GM21360 (cell line): ENCODE measurements around the gene ZNF554.
"Not testable (repeated sequence)": the region's sequence is repeated elsewhere in the genome, so short reads cannot be mapped to it uniquely, and the experiment has no call there.

Experiments
- ATAC-seq: cut with Tn5 transposase; IDR thresholded peaks from one replicate; pipeline ENCODE4 v1.9.1; 2021; ENCODE audit warnings: mild to moderate bottlenecking, moderate library complexity; ENCODE audit not compliant: unreplicated experiment

Gene ZNF554

DNA sequence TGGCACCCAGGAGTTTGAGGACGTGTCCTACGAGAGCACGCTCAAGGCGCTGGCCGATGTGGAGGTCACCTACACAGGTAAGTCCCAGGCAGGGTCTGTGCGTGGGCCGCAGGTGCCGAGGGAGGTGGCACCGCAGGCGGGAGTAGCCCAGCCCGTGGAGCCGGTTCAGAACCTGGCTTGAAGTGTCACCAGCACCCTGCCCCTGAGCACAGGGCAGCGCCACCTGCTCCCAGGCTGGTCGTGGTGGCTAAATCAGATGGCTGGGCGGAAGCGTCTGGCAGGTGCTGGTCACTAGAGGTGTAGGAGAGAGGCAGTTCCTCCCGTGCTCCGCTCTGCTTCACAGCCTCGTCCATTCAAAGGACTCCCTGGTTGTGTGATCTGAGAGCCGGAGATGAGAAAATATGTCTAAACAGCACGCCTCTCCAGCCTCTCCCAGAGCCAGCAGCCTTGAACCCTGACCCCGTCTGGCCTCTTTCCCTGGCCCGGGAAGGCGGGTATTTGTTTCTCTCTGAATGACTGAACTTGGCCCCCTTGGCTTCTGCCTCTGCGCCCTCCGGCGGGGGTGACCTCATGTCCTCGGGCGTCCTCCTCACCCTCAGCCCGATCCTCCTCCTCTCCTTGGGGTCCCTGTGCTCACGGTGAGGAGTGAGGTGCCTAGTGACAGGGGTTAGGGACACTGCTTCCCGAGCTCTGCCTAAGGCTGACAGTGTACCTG is 29.0 kb upstream of the ZNF554 start:
- no peak for ATAC-seq

DNA sequence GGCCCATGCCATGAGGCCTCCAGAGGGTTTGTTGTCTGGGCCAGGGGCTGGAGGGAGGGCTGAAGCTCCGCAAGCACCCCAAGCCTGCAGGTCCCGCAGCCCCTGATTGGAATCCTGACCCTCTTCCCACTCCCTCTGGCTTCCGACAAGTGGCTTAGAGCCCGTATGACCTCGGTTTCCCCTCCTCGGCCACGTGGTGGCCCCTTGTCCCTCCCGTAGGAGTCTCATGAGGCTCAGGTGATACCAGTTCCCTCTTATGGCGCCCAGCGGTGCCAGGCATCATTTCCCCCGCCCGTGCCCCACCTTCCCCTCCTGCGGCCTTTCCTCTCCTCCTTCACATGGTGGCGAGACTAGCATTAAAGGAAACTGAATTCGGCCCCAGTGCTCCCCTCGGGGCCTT is 28.2 kb upstream of the ZNF554 start:
- no peak for ATAC-seq

DNA sequence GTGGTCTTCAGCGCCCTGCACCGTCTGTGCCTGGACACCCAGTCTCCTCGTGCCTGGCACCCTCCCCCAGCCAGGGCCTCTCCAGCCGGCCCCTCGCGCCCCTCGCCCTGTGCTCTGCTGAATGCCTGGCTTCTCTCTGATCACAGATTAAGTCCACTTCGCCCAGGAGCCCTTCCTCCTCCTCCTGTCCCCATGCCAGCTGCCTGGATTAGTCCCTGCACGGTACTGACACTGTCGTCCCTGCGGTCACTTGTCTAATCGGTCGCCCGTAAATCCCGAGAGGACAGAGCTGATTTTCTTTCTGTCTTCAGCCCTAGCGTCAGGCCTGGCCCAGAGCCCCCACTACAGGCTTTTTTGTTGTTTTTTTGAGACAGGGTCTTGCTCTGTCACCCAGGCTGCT is 27.8 kb upstream of the ZNF554 start:
- ATAC-seq, result no peak

DNA sequence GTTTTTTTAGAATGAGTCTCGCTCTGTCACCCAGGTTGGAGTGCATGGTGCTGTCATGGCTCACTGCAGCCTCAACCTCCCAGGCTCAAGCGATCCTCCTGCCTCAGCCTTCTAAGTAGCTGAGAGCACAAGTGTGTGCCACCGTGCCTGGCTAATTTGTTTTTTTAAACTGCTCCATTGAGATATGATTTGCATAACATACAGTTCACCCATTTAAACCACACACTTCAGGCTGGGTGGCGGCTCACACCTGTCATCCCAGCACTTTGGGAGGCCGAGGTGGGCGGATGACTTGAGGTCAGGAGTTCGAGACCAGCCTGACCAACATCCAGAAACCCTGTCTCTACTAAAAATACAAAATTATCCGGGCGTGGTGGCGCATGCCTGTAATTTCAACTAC is 27.0 kb upstream of the ZNF554 start:
- ATAC-seq, result not testable (repeated sequence)

DNA sequence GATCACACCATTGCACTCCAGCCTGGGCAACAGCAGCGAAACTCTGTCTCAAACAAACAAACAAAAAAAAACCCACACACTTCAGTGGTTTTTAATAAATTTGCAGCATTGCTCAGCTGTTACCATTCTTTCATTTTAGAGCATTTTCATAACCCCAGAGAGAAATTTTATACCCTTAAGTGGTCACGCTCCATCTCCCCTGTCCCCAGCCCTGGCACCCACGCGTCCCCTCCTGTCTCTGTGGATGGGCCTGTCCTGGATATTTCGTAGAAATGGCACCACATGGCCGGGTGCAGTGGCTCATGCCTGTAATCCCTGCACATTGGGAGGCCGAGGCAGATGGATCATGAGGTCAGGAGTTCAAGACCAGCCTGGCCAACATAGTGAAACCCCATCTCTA is 26.5 kb upstream of the ZNF554 start:
- no peak for ATAC-seq

DNA sequence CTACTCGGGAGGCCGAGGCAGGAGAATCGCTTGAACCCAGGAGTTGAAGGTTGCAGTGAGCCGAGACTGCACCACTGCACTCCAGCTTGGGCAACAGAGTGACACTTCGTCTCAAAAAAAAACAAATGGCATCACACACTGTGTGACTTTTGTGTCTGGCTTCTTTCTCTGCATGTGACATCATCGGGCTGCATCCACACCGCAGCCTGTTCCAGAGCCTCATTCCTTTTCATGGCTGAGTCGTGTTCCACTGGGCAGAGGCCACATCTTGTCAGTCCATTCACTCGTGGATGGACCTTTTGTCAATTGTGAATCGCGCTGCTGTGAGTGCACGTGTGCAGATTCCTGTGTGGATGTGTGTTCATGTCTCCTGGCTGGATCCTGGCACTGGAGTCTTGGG is 26.1 kb upstream of the ZNF554 start:
- ATAC-seq, result no peak

DNA sequence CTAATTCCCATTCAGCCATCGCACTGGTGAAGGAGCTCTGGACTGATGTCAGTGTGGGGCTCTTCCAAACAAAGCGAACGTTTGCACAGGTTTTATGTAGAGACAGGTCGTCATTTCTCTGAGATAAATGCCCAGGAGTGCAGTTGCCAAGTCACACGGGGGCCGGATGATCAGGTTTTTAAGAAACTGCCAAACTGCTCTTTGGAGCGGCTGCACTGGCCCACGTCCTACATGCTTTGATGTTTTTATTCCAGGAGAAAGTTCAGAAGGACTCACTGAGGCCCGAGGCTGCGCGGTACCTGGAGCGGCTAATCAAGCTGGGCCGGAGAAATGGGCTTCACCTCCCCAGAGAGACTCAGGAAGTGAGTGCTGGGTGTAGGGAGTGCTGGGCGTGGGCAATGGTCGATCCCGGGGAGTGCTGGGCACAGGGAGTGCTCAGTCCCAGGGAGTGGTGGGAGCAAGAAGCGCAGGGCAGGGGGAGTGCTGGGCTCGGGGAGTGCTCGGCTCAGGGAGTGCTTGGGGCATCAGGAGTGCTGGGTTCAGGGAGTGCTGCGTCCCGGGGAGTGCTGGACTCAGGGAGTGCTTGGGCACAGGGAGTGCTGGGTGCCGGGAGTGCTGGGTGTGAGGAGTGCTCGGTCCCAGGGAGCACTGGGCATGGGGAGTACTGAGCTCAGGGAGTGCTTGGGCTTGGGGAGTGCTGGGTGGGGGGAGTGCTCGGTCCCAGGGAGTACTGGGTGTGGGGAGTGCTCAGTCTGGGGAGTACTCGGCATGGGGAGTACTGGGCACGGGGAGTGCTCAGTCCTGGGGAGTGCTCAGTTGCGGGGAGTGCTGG is 23.6 kb upstream of the ZNF554 start:
- ATAC-seq, result no peak

DNA sequence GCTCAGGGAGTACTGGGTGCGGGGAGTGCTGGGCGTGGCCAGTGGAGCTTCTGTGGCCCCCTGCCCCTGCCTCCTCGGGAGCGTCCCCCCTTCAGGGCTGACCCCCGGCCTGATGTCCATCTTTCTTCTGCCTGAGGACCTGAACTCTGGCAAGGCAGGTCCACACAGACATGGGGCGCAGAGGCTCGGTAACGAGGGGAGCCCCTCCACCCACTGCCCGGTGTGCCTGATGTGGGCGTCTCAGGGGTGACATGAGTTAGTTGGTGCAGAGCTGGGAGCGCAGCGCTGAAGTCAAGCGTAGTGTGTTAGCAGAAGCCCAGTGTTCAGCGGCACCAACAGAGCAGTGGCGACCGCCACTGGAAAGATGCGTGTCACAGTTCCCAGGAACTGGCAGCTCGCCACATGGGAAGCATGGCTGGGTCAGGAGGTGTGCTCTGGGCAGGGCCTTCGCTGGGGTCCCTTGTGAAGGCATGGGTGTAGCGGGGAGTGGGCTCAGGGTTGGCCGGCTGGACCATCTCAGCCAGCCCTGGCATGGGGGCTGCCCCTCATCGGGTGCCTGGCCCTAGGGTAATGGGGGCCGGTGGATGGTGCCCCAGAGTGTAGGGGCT is 22.9 kb upstream of the ZNF554 start:
- ATAC-seq, result no peak

DNA sequence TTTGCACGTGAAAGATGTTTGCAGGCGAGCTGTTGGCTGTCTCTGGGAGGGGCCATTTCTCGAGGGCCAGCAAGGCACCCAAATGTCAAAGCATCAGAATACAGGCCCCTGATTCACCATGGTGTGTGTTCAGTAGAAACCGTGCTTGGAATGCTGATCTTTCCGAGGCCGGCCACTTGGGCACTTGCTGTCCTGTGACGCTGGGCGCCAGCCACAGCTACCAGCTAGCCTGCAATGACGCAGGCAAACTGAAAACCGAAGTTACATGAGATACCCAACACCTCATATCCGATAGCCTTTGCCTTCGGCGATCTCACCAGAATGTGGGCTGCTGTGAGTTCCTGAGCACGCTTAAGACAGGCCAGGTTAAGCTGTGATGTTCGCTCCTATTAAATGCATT is 22.4 kb upstream of the ZNF554 start:
- no peak for ATAC-seq

DNA sequence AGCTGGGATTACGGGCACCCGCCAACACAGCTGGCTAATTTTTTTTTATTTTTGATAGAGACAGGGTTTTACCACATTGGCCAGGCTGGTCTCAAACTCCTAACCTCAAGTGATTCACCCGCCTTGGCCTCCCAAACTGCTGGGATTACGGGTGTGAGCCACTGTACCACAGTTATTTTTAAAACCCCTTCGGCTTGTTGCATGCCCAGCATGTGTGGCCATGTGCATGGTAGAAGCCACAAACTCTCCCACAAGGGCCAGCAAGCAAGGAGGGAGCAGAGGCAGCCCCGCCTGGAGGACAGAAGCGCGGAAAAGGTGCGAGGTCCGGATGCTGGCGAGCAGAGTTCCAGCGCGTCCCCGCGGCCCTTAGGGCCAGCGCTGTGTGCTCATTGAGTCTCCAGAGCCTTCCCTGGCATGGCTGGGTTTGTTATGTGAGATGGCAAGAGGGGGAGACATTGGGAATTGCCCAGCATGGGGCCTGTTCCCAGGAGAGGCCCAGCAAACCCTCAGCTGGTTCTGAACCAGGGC is 21.4 kb upstream of the ZNF554 start:
- no peak for ATAC-seq

DNA sequence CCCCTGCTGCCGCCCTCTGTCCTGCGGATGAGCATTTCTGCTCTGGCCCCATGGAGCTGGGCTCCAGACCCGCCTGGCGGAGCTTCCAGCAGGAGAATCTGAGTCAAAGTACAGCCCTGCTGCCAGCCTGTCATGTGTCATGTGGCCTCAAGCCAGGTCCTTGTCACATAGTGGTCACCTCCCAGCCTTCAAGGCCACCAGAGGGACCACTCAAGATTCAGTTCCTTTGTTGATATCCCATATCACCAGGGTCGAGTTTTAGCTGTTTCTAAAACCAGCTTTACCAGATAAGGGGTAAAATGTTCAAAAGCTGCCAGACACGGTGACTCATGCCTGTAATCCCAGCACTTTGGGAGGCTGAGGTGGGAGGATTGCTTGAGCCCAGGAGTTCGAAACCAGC is 20.9 kb upstream of the ZNF554 start:
- no peak for ATAC-seq

DNA sequence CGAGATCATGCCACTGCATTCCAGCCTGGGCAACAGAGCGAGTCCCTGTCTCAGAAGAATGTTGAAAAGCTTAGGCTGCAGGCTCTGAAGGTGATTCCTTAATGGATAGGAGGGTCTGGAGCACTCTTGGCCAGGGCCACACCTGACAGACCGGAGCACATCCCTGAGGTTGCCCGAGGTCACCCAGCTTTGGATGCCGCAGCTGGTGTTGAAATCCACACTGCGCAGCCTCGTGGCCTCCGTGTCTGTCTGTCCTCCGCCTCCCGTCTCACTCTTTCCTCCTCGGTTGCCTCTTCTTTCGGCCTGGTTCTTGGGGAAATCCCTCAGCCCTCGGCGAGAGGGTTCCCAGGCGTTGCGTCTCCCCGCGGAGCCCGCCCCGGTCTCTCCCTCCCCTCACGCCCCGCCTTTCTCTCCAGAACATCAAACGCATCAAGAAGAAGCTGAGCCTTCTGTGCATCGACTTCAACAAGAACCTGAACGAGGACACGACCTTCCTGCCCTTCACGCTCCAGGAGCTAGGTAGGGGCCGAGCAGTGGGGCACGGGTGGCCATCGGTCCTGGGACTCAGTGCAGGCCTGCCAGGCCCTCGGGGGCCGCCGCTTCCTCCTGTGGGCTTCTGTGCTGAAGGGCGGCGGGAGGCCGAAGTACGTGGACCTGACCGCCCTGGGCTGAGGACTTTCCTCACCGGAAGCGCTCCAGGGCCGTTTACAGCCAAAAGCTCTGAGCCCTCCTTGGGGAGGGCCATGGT is 20.2 kb upstream of the ZNF554 start:
- ATAC-seq, result no peak

DNA sequence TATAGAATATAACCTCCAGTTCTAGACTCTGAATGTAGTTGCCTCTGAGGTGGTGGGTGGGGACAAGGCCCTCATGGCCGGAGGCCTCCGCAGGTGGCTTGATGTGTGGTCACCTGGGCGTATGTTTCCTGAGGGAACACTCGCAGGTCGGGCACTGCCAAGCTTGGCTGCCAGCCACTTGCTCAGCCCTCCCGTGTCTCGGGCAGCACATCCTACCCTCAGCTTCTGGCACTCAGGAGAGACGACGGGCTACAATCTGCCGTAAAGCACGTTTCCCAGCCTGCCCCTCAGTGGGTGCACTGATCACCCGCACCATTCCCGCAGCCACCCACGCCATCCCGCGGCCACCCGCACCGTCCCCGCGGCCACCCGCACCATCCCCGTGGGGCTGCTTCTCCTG is 19.2 kb upstream of the ZNF554 start:
- ATAC-seq, result no peak

DNA sequence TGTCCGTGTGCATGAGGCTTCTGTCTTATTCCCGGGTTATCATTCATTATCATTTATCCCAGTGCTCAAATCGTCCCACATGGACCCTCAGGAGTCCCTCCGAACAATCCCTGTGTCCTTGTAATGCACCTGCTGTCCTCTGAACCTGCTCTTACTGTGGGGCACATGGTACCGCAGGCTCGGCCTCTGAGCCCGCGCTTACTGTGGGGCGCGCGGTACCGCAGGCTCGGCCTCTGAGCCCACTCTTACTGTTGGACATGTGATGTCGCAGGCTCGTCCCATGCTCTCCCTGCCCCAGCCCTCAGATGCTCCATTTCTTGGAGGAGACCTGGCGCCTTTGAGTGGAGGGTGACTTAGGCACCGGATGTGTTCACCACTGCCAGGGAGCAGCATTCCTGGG is 16.8 kb upstream of the ZNF554 start:
- ATAC-seq, result no peak

DNA sequence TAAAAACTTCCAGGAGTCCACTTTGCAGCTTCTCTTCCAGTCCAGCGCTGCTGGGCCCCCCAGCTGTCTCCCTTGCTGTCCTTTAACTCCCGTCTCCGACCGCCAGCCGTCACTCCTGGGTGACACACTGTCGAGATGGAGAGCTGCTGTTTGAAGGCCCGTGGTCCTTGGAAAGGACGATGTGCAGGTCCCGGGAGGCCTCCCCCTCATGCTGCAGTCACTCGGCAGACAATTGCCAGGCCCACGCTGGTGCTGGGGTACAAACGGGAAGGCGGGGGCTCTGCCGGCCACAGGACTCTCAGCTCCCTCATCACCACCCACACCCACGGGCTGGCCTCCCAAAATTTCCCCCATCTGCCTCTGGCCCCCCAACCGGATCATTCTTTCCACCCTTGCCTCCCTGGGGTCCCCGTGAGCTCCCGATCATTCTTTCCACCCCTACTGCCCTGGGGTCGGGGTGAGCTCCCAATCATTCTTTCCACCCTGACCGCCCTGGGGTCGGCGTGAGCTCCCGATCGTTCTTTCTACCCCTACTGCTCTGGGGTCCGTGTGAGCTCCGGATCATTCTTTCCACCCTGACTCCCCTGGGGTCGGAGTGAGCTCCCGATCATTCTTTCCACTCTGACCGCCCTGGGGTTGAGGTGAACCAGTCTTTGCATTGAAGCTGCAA is 16.0 kb upstream of the ZNF554 start:
- ATAC-seq, result no peak

DNA sequence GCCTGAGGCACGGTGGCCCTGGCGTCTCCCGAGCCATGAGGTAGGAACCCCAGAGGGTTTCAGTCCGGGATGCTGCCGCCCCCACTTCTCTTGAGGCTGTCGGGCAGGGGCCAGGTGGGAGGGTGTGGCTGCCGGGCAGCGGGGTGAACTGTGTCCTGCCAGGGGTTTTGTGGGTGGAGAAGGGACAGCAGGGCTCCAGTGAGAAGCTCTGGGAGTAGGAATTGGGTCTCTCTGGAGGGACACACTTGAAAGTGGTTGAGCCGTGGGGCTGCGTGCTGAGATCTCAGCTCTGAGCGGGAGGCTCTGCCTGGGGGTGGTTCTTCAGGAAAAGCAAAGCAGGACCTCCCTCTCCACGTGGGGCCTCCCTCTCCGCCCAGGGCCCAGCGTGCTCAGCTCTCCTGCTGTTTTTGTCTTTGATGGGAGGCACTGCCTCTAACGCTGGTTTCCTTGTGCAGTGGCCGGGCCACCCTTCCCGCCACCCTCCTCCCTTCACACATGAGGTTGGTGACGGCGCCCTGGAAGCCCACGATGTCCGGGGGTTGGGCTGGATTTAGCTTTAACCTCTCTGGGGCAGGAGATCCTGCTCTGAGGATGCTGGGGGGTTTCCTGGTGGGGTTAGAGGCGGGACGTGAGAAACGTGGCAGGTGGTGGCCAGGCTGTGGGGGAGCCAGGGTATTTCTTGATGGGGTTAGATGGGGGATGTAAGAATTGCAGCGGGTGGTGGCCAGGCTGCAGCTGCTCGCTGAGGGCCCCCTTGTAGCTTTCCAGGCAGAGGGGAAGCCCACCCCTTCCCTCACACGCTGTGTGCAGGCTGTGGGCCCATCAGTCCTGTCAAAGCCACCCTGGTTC is 15.3 kb upstream of the ZNF554 start:
- no peak for ATAC-seq

DNA sequence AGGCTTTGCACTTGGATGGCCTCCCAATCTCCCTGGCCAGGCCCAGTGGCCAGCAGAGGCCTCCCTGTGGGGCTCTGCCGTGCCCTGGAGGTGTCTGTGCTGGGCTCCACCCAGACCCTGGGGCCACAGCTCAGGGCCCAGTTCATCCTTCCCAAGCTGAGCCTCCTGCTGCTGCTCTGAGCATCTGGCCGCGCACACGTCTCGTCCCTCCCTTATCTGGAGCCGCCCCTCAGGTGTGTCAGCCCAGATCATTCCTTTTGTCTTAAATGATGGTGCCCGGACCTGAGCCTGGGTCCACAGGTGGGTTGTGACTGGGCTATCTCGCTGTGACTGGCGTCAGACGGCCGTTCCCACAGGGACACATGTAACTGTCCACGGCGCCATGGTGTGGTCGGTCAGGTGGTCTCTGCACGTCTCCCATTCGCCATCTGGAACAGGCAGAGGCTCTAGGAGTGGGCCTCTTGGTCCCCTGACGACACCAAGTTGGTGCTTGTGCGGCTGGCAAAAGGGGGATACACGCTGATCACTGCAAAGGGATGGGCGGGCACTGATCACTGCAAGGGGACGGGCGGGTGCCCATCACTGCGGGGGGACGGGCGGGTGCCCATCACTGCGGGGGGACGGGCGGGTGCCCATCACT is 14.3 kb upstream of the ZNF554 start:
- ATAC-seq, result no peak

DNA sequence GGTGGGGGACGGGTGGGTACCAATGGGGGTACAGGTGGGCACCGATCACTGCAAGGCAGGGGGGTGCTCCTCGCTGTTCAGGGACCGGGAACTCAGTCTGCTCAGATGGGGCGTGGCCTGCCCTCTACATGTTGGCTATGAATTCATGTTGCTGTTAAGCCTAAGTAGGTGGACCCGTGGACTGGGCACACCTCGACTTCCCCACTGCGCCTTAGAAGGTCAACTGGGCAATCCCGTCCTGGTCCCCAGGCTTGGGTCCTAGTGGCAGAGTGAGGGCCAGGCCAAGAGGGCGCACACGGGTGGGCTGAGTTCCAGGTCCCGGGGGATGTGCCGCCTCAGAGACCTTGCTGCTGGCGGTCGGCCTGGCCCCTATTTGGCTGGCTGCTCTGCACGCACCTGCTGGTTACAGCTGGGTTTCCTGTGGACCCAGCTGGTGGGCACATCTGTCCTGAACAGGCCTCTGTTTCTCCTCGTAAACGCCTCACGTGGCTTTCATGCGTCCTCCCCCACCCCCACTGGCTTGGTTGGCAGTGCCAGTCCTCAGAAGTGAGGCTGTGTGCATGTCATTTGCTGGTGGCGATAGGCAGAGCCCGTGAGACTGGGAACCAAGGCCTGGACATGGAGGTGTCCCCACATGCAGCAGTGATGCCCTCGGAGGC is 13.5 kb upstream of the ZNF554 start:
- ATAC-seq, result no peak
